HCT116 (cell line): Measurements from ENCODE around the gene CPA5. TPM values are rescaled to one million over a fixed set of nuclear protein-coding genes. Genes with fewer than 3 reads are reported as not detected.

Experiments
- ATAC-seq: fragments of 200-7000 bp; cut with Tn5 transposase; 2 replicates; pipeline ENCODE4 v1.9.1; 2020; ENCODE audit warnings: mild to moderate bottlenecking, moderate library complexity
- BruUV-seq: library from RNA; stranded (reverse); fragments of 400-500 nt; replicated peaks from 2 replicates; lab custom pipeline; 2021; lab: Mats Ljungman, UMichigan
- CTCF ChIA-PET: fragments of 300-600 bp; sonication (Branson Sonifier 250); formaldehyde crosslinking; loops from one replicate; lab custom pipeline; 2021; ENCODE audit warnings: antibody characterized with exemption; lab: Charles Lee
- POLR2A ChIA-PET: fragments of 300-600, 350-600 bp; sonication (Branson Sonifier 250); formaldehyde crosslinking; loops from one replicate; lab custom pipeline; 2021; ENCODE audit warnings: antibody characterized with exemption; lab: Charles Lee
- RAD21 ChIA-PET, 2 experiments: fragments of 300-600 bp; sonication (Branson Sonifier 250); formaldehyde crosslinking; loops; one replicate each; lab custom pipeline; 2023; ENCODE audit warnings: low total read pairs in 2 of 2; ENCODE audit not compliant: uncharacterized antibody in 2 of 2, unreplicated experiment in 2 of 2, low non-redundant PET in 1 of 2; lab: Charles Lee
- DNase-seq: peaks from one replicate; pipeline ENCODE4 v3.0.0-alpha.2; 2010; ENCODE audit warnings: low read depth, low spot score
- H2AFZ ChIP-seq: fragments of 200-600 bp; shearing (Covaris generic), sonication (generic); 2 replicates; pipeline ENCODE4 v1.6.1; 2017; ENCODE audit warnings: low read depth, mixed run types, mixed read lengths, antibody characterized with exemption, low read length; ENCODE audit not compliant: poor library complexity, severe bottlenecking
- H3K27ac ChIP-seq: 2 replicates; pipeline ENCODE4 v1.5.1; 2012; ENCODE audit warnings: low read depth, low read length
- H3K27me3 ChIP-seq: fragments of 200-600 bp; sonication (generic); 2 replicates; pipeline ENCODE4 v1.6.1; 2016; ENCODE audit warnings: mixed run types, low read length, mixed read lengths; ENCODE audit not compliant: insufficient read depth
- H3K36me3 ChIP-seq, 2 experiments: fragments of 200-500 bp in 1 of 2; fragments of 200-600 bp in 1 of 2; sonication (Bioruptor generic) in 1 of 2; sonication (generic) in 1 of 2; 2 replicates each; pipeline versions ENCODE4 v1.5.1 to v1.6.1; 2014 to 2016; ENCODE audit warnings: low read length in 2 of 2, inconsistent platforms in 1 of 2, mixed read lengths in 1 of 2, mixed run types in 1 of 2; ENCODE audit not compliant: insufficient read depth in 2 of 2, control insufficient read depth in 1 of 2
- H3K4me1 ChIP-seq, 2 experiments: fragments of 200-600 bp in 1 of 2; sonication (generic) in 1 of 2; 2 replicates each; pipeline versions ENCODE4 v1.5.1 to v1.6.1; 2012 to 2017; ENCODE audit warnings: low read length in 2 of 2, inconsistent platforms in 1 of 2, mild to moderate bottlenecking in 1 of 2, mixed read lengths in 1 of 2, mixed run types in 1 of 2, moderate library complexity in 1 of 2; ENCODE audit not compliant: insufficient read depth in 2 of 2, control insufficient read depth in 1 of 2
- H3K4me2 ChIP-seq: fragments of 200-600 bp; sonication (generic); 2 replicates; pipeline ENCODE4 v1.6.1; 2017; ENCODE audit warnings: mixed run types, low read length, mixed read lengths
- H3K4me3 ChIP-seq, 2 experiments: fragments of 200-600 bp in 1 of 2; sonication (generic) in 1 of 2; replicated peaks in 1 of 2; 2 replicates each; pipeline ENCODE4 v1.5.1; 2011 to 2016; ENCODE audit warnings: low read length in 2 of 2, control low read depth in 1 of 2, low read depth in 1 of 2, mild to moderate bottlenecking in 1 of 2, mixed read lengths in 1 of 2, mixed run types in 1 of 2
- H3K79me2 ChIP-seq: fragments of 200-600 bp; sonication (generic); 2 replicates; pipeline ENCODE4 v1.6.1; 2017; ENCODE audit warnings: mild to moderate bottlenecking, mixed run types, low read length, moderate library complexity, mixed read lengths; ENCODE audit not compliant: insufficient read depth
- H3K9ac ChIP-seq: fragments of 200-600 bp; sonication (generic); 2 replicates; pipeline ENCODE4 v1.6.1; 2016; ENCODE audit warnings: low read length, mixed read lengths
- H3K9me2 ChIP-seq: fragments of 200-600 bp; sonication (generic), shearing (Covaris generic); 2 replicates; pipeline ENCODE4 v1.6.1; 2017; ENCODE audit warnings: mixed run types, mild to moderate bottlenecking, moderate library complexity; ENCODE audit not compliant: insufficient read depth
- H3K9me3 ChIP-seq, 2 experiments: fragments of 200-500 bp in 1 of 2; fragments of 200-600 bp in 1 of 2; sonication (Bioruptor generic) in 1 of 2; sonication (generic) in 1 of 2; 2 replicates each; pipeline ENCODE4 v1.6.1; 2014 to 2017; ENCODE audit warnings: low read length in 2 of 2, mixed read lengths in 2 of 2, inconsistent platforms in 1 of 2, low read depth in 1 of 2, mild to moderate bottlenecking in 1 of 2, mixed run types in 1 of 2, moderate library complexity in 1 of 2; ENCODE audit not compliant: control insufficient read depth in 1 of 2, insufficient read depth in 1 of 2
- H4K20me1 ChIP-seq: fragments of 200-600 bp; sonication (generic), shearing (Covaris generic); 2 replicates; pipeline ENCODE4 v1.6.1; 2017; ENCODE audit warnings: mixed run types, mild to moderate bottlenecking, moderate library complexity; ENCODE audit not compliant: insufficient read depth
- CBX3 ChIP-seq: IDR thresholded peaks from 2 replicates; pipeline ENCODE4 v1.6.1; 2012; ENCODE audit warnings: low read depth
- CEBPB ChIP-seq: IDR thresholded peaks from 2 replicates; pipeline ENCODE4 v1.6.1; 2012; ENCODE audit warnings: low read depth
- ELF1 ChIP-seq: IDR thresholded peaks from 2 replicates; pipeline ENCODE4 v1.6.1; 2012; ENCODE audit warnings: low read depth, borderline replicate concordance
- JUND ChIP-seq: IDR thresholded peaks from 2 replicates; pipeline ENCODE4 v1.6.1; 2012
- POLR2A ChIP-seq: IDR thresholded peaks from 2 replicates; pipeline ENCODE4 v1.7.0; 2011; ENCODE audit warnings: borderline replicate concordance; ENCODE audit not compliant: insufficient read depth, insufficient read length; ENCODE audit errors: extremely low read depth
- RAD21 ChIP-seq: IDR thresholded peaks from 2 replicates; pipeline ENCODE4 v1.6.1; 2012; ENCODE audit warnings: low read depth, mild to moderate bottlenecking
- SIN3A ChIP-seq: IDR thresholded peaks from 2 replicates; pipeline ENCODE4 v1.6.1; 2012; ENCODE audit warnings: low read depth
- SP1 ChIP-seq: IDR thresholded peaks from 2 replicates; pipeline ENCODE4 v1.6.1; 2012; ENCODE audit warnings: low read depth
- TCF7L2 ChIP-seq: IDR thresholded peaks from 2 replicates; pipeline ENCODE4 v1.7.0; 2011; ENCODE audit warnings: borderline replicate concordance, inconsistent platforms; ENCODE audit not compliant: insufficient read depth, insufficient read length; ENCODE audit errors: extremely low read depth
- ZFX ChIP-seq: fragments of 450-650 bp; IDR thresholded peaks from 2 replicates; pipeline ENCODE4 v1.6.1; 2017
- ZNF274 ChIP-seq: fragments of 200-500 bp; sonication (Bioruptor generic); IDR thresholded peaks from 2 replicates; pipeline ENCODE4 v1.6.1; 2014; ENCODE audit warnings: mild to moderate bottlenecking, low read depth, low read length, inconsistent platforms
- intact Hi-C: fragments of 100-400 bp; cut with micrococcal nuclease; formaldehyde crosslinking; loops from 2 replicates; pipeline ENCODE4 v1.10.0; 2022
- total RNA-seq: library from RNA; stranded (reverse); gene quantifications from one replicate; pipeline ENCODE4 v1.2.1, GENCODE V29; 2021; ENCODE audit not compliant: unreplicated experiment
- TF ChIP-seq, protein P1 (sequence below), 3 experiments: fragments of 200-600 bp in 1 of 3; sonication (generic) in 1 of 3; IDR thresholded peaks in 2 of 3; conservative IDR thresholded peaks in 1 of 3; 2 replicates each; pipeline ENCODE4 v1.5.1; 2012 to 2017; ENCODE audit warnings: low read depth in 2 of 3, low read length in 2 of 3, antibody characterized with exemption in 1 of 3, borderline replicate concordance in 1 of 3, control low read depth in 1 of 3, mild to moderate bottlenecking in 1 of 3, mixed read lengths in 1 of 3, mixed run types in 1 of 3, moderate library complexity in 1 of 3; ENCODE audit not compliant: insufficient read depth in 1 of 3
- TF ChIP-seq, protein P2 (sequence below): IDR thresholded peaks from 2 replicates; pipeline ENCODE4 v1.6.1; 2012

The CPA5 gene
- total RNA-seq, 1 experiment from 2014 or later = not detected

DNA sequence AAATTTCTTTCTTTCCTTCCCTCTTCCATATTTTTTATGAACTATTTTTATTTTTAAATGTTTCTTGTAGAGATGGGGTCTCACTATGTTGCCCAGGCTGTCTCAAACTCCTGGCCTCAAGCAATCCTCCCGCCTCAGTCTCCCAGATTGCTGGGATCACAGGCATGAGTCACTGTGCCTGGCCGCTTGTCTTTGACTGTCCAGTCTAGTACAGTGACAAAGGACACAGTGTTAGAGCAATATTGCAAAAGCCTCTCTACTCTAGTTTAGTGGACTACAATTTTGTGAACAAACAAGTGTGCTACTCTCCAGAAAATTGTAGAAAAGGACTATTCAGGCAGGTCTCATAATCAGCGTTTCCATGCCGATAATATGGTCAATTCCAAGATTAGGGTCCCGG lies 40.6 kb upstream of the CPA5 start:
- no peak overlapping the region for H3K4me2 ChIP-seq
- no peak for TF ChIP-seq SP1
- no peak for TF ChIP-seq RAD21
- TF ChIP-seq POLR2A = no peak
- TF ChIP-seq CBX3 = no peak
- no peak for TF ChIP-seq ELF1
- no peak for TF ChIP-seq TCF7L2
- no peak for TF ChIP-seq CEBPB
- no peak for TF ChIP-seq ZFX
- TF ChIP-seq, protein P1, sequence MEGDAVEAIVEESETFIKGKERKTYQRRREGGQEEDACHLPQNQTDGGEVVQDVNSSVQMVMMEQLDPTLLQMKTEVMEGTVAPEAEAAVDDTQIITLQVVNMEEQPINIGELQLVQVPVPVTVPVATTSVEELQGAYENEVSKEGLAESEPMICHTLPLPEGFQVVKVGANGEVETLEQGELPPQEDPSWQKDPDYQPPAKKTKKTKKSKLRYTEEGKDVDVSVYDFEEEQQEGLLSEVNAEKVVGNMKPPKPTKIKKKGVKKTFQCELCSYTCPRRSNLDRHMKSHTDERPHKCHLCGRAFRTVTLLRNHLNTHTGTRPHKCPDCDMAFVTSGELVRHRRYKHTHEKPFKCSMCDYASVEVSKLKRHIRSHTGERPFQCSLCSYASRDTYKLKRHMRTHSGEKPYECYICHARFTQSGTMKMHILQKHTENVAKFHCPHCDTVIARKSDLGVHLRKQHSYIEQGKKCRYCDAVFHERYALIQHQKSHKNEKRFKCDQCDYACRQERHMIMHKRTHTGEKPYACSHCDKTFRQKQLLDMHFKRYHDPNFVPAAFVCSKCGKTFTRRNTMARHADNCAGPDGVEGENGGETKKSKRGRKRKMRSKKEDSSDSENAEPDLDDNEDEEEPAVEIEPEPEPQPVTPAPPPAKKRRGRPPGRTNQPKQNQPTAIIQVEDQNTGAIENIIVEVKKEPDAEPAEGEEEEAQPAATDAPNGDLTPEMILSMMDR (IDR thresholded peaks at IDR 0.05 in 2 of 3, conservative IDR thresholded peaks at IDR 0.05 in 1 of 3; ENCODE audit: borderline replicate concordance in 1 of 3, insufficient read depth in 1 of 3, low read depth in 2 of 3, low read length in 2 of 3) = no peak
- no peak for TF ChIP-seq ZNF274
- TF ChIP-seq JUND = no peak
- TF ChIP-seq, protein P2, sequence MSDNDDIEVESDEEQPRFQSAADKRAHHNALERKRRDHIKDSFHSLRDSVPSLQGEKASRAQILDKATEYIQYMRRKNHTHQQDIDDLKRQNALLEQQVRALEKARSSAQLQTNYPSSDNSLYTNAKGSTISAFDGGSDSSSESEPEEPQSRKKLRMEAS = no peak
- TF ChIP-seq SIN3A = no peak
- H3K27ac ChIP-seq = no peak overlapping the region
- no peaks in the 10 kb centered on the region for H3K79me2 ChIP-seq
- peaks cover 0 to 30% of the 10 kb centered on the region in 2 experiments; a peak in 1 of 4 replicates for H3K36me3 ChIP-seq
- H2AFZ ChIP-seq = no peak overlapping the region
- no peaks in the 10 kb centered on the region for H3K27me3 ChIP-seq
- H3K4me3 ChIP-seq = no peak overlapping the region
- ChIA-PET POLR2A (interaction anchor here (3.4 kb wide), 1 partner anchor 11 kb away, joined by 15 read pairs; the partner anchor contains the start of gene CPA4), RAD21 (no interaction called here), CTCF (no interaction called here)
- DNase-seq = no peak
- ATAC-seq = no peak
- no peak overlapping the region for H3K9ac ChIP-seq
- no TSS peak for BruUV-seq
- no peaks in the 10 kb centered on the region for H4K20me1 ChIP-seq
- H3K4me1 ChIP-seq = no peaks in the 10 kb centered on the region
- no peaks in the 10 kb centered on the region for H3K9me2 ChIP-seq
- intact Hi-C loops = no loop called here
- H3K9me3 ChIP-seq = no peaks in the 10 kb centered on the region
